Measurements from ENCODE around the gene TMEM151B.
"Not testable (repeated sequence)": the region's sequence is repeated elsewhere in the genome, so short reads cannot be mapped to it uniquely, and the experiment has no call there.

The TMEM151B gene

GRCh38 chr6:44228031-44228430, 42.2 kb upstream of the TMEM151B start:
- Histone ChIP-seq H3K4me1 (ENCODE audit: insufficient read depth, low read length) (peaks cover 26% of the 10 kb centered on the region; the same call in 1 of the 2 replicates), H3K9ac (ENCODE audit: low read depth, low read length) (no peak overlapping the region), H3K36me3 (ENCODE audit: insufficient read depth, low read length) (peaks cover 7% of the 10 kb centered on the region; the same call in 1 of the 2 replicates), H3K9me3 (ENCODE audit: control insufficient read depth, insufficient read depth, low read length) (no peaks in the 10 kb centered on the region)

GRCh38 chr6:44228433-44228832, 41.8 kb upstream of the TMEM151B start:
- Histone ChIP-seq H3K36me3 (ENCODE audit: insufficient read depth, low read length) (peaks cover 8% of the 10 kb centered on the region; the same call in 1 of the 2 replicates), H3K9ac (ENCODE audit: low read depth, low read length) (no peak overlapping the region), H3K9me3 (ENCODE audit: control insufficient read depth, insufficient read depth, low read length) (no peaks in the 10 kb centered on the region), H3K4me1 (ENCODE audit: insufficient read depth, low read length) (peaks cover 26% of the 10 kb centered on the region; the same call in 1 of the 2 replicates)

- no peaks in the 10 kb centered on the region for H3K9me3 ChIP-seq (ENCODE audit: control insufficient read depth, insufficient read depth, low read length)
- peaks cover 27% of the 10 kb centered on the region; the same call in 1 of the 2 replicates for H3K4me1 ChIP-seq (ENCODE audit: insufficient read depth, low read length)
- H3K36me3 ChIP-seq (ENCODE audit: insufficient read depth, low read length): peaks cover 12% of the 10 kb centered on the region; the same call in 1 of the 2 replicates
- H3K9ac ChIP-seq (ENCODE audit: low read depth, low read length): no peak overlapping the region
These were observed 41.4 kb upstream of the TMEM151B start for GRCh38 chr6:44228836-44229235.

GRCh38 chr6:44229376-44230033, 40.7 kb upstream of the TMEM151B start:
- H3K9me3 ChIP-seq (ENCODE audit: control insufficient read depth, insufficient read depth, low read length): no peaks in the 10 kb centered on the region
- H3K36me3 ChIP-seq (ENCODE audit: insufficient read depth, low read length): peaks cover 13% of the 10 kb centered on the region; the same call in 1 of the 2 replicates
- H3K4me1 ChIP-seq (ENCODE audit: insufficient read depth, low read length): peaks cover 33% of the 10 kb centered on the region; the same call in 1 of the 2 replicates
- no peak overlapping the region for H3K9ac ChIP-seq (ENCODE audit: low read depth, low read length)

- H3K9me3 ChIP-seq (ENCODE audit: control insufficient read depth, insufficient read depth, low read length): no peaks in the 10 kb centered on the region
- H3K36me3 ChIP-seq (ENCODE audit: insufficient read depth, low read length): peaks cover 13% of the 10 kb centered on the region; the same call in 1 of the 2 replicates
- no peak overlapping the region for H3K9ac ChIP-seq (ENCODE audit: low read depth, low read length)
- H3K4me1 ChIP-seq (ENCODE audit: insufficient read depth, low read length): peaks cover 32% of the 10 kb centered on the region
These were observed 40.1 kb upstream of the TMEM151B start for GRCh38 chr6:44230034-44230675.

GRCh38 chr6:44231426-44231825, 38.8 kb upstream of the TMEM151B start:
- H3K9me3 ChIP-seq (ENCODE audit: control insufficient read depth, insufficient read depth, low read length); H3K9ac ChIP-seq (ENCODE audit: low read depth, low read length): not testable (repeated sequence)
- peaks cover 13% of the 10 kb centered on the region; the same call in 1 of the 2 replicates for H3K36me3 ChIP-seq (ENCODE audit: insufficient read depth, low read length)
- H3K4me1 ChIP-seq (ENCODE audit: insufficient read depth, low read length): peaks cover 22% of the 10 kb centered on the region

- peaks cover 13% of the 10 kb centered on the region; the same call in 1 of the 2 replicates for H3K36me3 ChIP-seq (ENCODE audit: insufficient read depth, low read length)
- no peaks in the 10 kb centered on the region for H3K9me3 ChIP-seq (ENCODE audit: control insufficient read depth, insufficient read depth, low read length)
- no peak overlapping the region for H3K9ac ChIP-seq (ENCODE audit: low read depth, low read length)
- H3K4me1 ChIP-seq (ENCODE audit: insufficient read depth, low read length): peaks cover 18% of the 10 kb centered on the region
These were observed 37.3 kb upstream of the TMEM151B start for GRCh38 chr6:44232676-44233566.

- H3K36me3 ChIP-seq (ENCODE audit: insufficient read depth, low read length): peaks cover 13% of the 10 kb centered on the region; the same call in 1 of the 2 replicates
- H3K9me3 ChIP-seq (ENCODE audit: control insufficient read depth, insufficient read depth, low read length): no peaks in the 10 kb centered on the region
- H3K9ac ChIP-seq (ENCODE audit: low read depth, low read length): no peak overlapping the region
- H3K4me1 ChIP-seq (ENCODE audit: insufficient read depth, low read length): peaks cover 24% of the 10 kb centered on the region
These were observed 36.6 kb upstream of the TMEM151B start for GRCh38 chr6:44233567-44234100.

GRCh38 chr6:44234101-44235025, 35.9 kb upstream of the TMEM151B start:
- peaks cover 13% of the 10 kb centered on the region; the same call in 1 of the 2 replicates for H3K36me3 ChIP-seq (ENCODE audit: insufficient read depth, low read length)
- peaks cover 25% of the 10 kb centered on the region for H3K4me1 ChIP-seq (ENCODE audit: insufficient read depth, low read length)
- no peak overlapping the region for H3K9ac ChIP-seq (ENCODE audit: low read depth, low read length)
- no peaks in the 10 kb centered on the region for H3K9me3 ChIP-seq (ENCODE audit: control insufficient read depth, insufficient read depth, low read length)

GRCh38 chr6:44235269-44235668, 35.0 kb upstream of the TMEM151B start:
- no peak overlapping the region for H3K9ac ChIP-seq (ENCODE audit: low read depth, low read length)
- H3K9me3 ChIP-seq (ENCODE audit: control insufficient read depth, insufficient read depth, low read length): no peaks in the 10 kb centered on the region
- H3K36me3 ChIP-seq (ENCODE audit: insufficient read depth, low read length): peaks cover 13% of the 10 kb centered on the region; the same call in 1 of the 2 replicates
- H3K4me1 ChIP-seq (ENCODE audit: insufficient read depth, low read length): peaks cover 25% of the 10 kb centered on the region

- Histone ChIP-seq H3K36me3 (ENCODE audit: insufficient read depth, low read length) (peaks cover 10% of the 10 kb centered on the region; the same call in 1 of the 2 replicates), H3K9me3 (ENCODE audit: control insufficient read depth, insufficient read depth, low read length) (no peaks in the 10 kb centered on the region), H3K4me1 (ENCODE audit: insufficient read depth, low read length) (peaks cover 25% of the 10 kb centered on the region), H3K9ac (ENCODE audit: low read depth, low read length) (no peak overlapping the region)
These were observed 34.2 kb upstream of the TMEM151B start for GRCh38 chr6:44235891-44236516.

GRCh38 chr6:44237021-44237812, 33.0 kb upstream of the TMEM151B start:
- H3K9ac ChIP-seq (ENCODE audit: low read depth, low read length): peak overlapping the region; percentile 60; the same call in 1 of the 2 replicates
- H3K36me3 ChIP-seq (ENCODE audit: insufficient read depth, low read length): peaks cover 9% of the 10 kb centered on the region; the same call in 1 of the 2 replicates
- no peaks in the 10 kb centered on the region for H3K9me3 ChIP-seq (ENCODE audit: control insufficient read depth, insufficient read depth, low read length)
- peaks cover 25% of the 10 kb centered on the region for H3K4me1 ChIP-seq (ENCODE audit: insufficient read depth, low read length)

All from ES-I3 (cell line).